ENCODE measurements around the gene MAP3K20. TPM values are rescaled to one million over a fixed set of nuclear protein-coding genes. Genes with fewer than 3 reads are reported as not detected.

MAP3K20 gene
- total and polyA plus RNA-seq, 2 of the 8 experiments (the other 6 are each of a cell fraction or from before 2014, with no cell fraction given) = 3.1 to 11.1 TPM

GRCh38 chr2:173087793-173088496, 12.3 kb downstream of the MAP3K20 start:
- no peaks in the 10 kb centered on the region for H4K20me1 ChIP-seq (replicated peaks in 1 of 2; ENCODE audit: control insufficient read depth in 1 of 2, insufficient read depth in 2 of 2, low read length in 2 of 2)
- H3K23ac ChIP-seq (ENCODE audit: insufficient read length) = no peak overlapping the region
- no peaks in the 10 kb centered on the region for H3K36me3 ChIP-seq (ENCODE audit: control insufficient read depth in 2 of 4, insufficient read depth in 4 of 4, low read length in 3 of 4)
- no peak overlapping the region for H2AK5ac ChIP-seq (ENCODE audit: low read depth, low read length)
- H2AFZ ChIP-seq (ENCODE audit: low read length) = no peak overlapping the region
- WGBS, 2 experiments (ENCODE audit: extremely low coverage in 1 of 2, insufficient coverage in 1 of 2, insufficient read length in 1 of 2, insufficient replicate concordance in 2 of 2, low coverage in 1 of 2, low lambda C conversion rate in 2 of 2, missing lambda C conversion rate in 1 of 2) = 74 to 100% methylated on average over 1 to 4 of the region's 4 CpGs
- no peak overlapping the region for H3K56ac ChIP-seq (replicated peaks; ENCODE audit: insufficient read length, low read depth, low read length)
- no peak overlapping the region for H3K9ac ChIP-seq (replicated peaks in 1 of 4; ENCODE audit: extremely low read depth in 1 of 4, low read depth in 3 of 4, low read length in 3 of 4)
- no peak overlapping the region for H3K4me3 ChIP-seq (ENCODE audit: extremely low read depth in 1 of 4, insufficient read depth in 2 of 4, low read depth in 3 of 4, low read length in 4 of 4)
- no peaks in the 10 kb centered on the region for H3K27me3 ChIP-seq (replicated peaks in 1 of 4; ENCODE audit: control insufficient read depth in 3 of 4, extremely low read depth in 1 of 4, insufficient read depth in 3 of 4, low read length in 3 of 4)
- no peak overlapping the region for H2BK12ac ChIP-seq (ENCODE audit: low read depth, low read length)
- CTCF ChIA-PET (ENCODE audit: partially characterized antibody) = interaction anchor here (0.8 to 1.8 kb wide), 5 partner anchors 9 to 123 kb away, joined by 3 to 4 read pairs (median 3); no protein-coding TSS in a partner anchor
- no peak overlapping the region for H4K91ac ChIP-seq (replicated peaks; ENCODE audit: insufficient read length, low read length)
- TF ChIP-seq TCF12 (IDR thresholded peaks at IDR 0.05; ENCODE audit: low read depth, low read length) = no peak
- TF ChIP-seq USF2 (IDR thresholded peaks at IDR 0.05; ENCODE audit: low read length) = no peak
- no peak for TF ChIP-seq KDM5A (IDR thresholded peaks at IDR 0.05; ENCODE audit: low read length)
- TF ChIP-seq CBX5 (IDR thresholded peaks at IDR 0.05; ENCODE audit: low read depth, low read length) = no peak
- no peak for TF ChIP-seq GABPA (IDR thresholded peaks at IDR 0.05; ENCODE audit: borderline replicate concordance, insufficient read depth, low read length)
- TF ChIP-seq SIN3A (conservative IDR thresholded peaks at IDR 0.05 in 1 of 2, IDR thresholded peaks at IDR 0.05 in 1 of 2; ENCODE audit: low read depth in 1 of 2, low read length in 2 of 2) = no peak
- TF ChIP-seq RFX5 (IDR thresholded peaks at IDR 0.05; ENCODE audit: borderline replicate concordance, low read depth, low read length) = no peak
- no peak for TF ChIP-seq YY1 (IDR thresholded peaks at IDR 0.05; ENCODE audit: low read depth, low read length)
- no peaks in the 10 kb centered on the region for H3K79me2 ChIP-seq (ENCODE audit: control insufficient read depth in 1 of 2, insufficient read depth in 2 of 2, low read length in 2 of 2)
- no peak overlapping the region for H2BK5ac ChIP-seq (ENCODE audit: low read depth, low read length)
- H3K9me3 ChIP-seq (ENCODE audit: insufficient read depth in 2 of 2, low read depth in 1 of 2, low read length in 1 of 2) = no peaks in the 10 kb centered on the region
- DNase-seq (ENCODE audit: low read depth in 1 of 2, low spot score in 2 of 2) = no peak
- no peak overlapping the region for H2BK20ac ChIP-seq (ENCODE audit: low read length)
- no peak overlapping the region for H4K5ac ChIP-seq (ENCODE audit: insufficient read length, low read depth, low read length)
- no peak overlapping the region for H4K8ac ChIP-seq (ENCODE audit: extremely low read depth, insufficient read depth, low read length)
- H3K14ac ChIP-seq (ENCODE audit: insufficient read length) = no peak overlapping the region
- no peak overlapping the region for H2BK120ac ChIP-seq (replicated peaks; ENCODE audit: low read depth, low read length)
- no peaks in the 10 kb centered on the region for H3K79me1 ChIP-seq (ENCODE audit: low read depth, low read length)
- FAIRE-seq = no peak
- no peaks in the 10 kb centered on the region for H3K23me2 ChIP-seq (ENCODE audit: low read depth, low read length)
- H2BK15ac ChIP-seq (ENCODE audit: low read length) = no peak overlapping the region
- H3K4me2 ChIP-seq (ENCODE audit: insufficient read depth in 1 of 2, low read depth in 2 of 2, low read length in 2 of 2) = no peak overlapping the region
- POLR2A ChIA-PET (ENCODE audit: partially characterized antibody) = no interaction called here
- no peak overlapping the region for H3K27ac ChIP-seq (ENCODE audit: low read depth, low read length)
- H3K4ac ChIP-seq (replicated peaks; ENCODE audit: insufficient read length, low read depth, low read length) = no peak overlapping the region
- no peak overlapping the region for H3K18ac ChIP-seq (ENCODE audit: extremely low read depth, low read length)
- H3K4me1 ChIP-seq (replicated peaks in 1 of 4; ENCODE audit: control insufficient read depth in 3 of 4, insufficient read depth in 4 of 4, low read length in 3 of 4) = peaks cover 0 to 4% (median 0%) of the 10 kb centered on the region in 4 experiments; a peak in 1 of 7 replicates

Data from H1 (cell line).